IMR-90 (cell line): ENCODE results near the gene CAST. TPM values are rescaled to one million over a fixed set of nuclear protein-coding genes. Genes with fewer than 3 reads are reported as not detected.

Source experiments
- ATAC-seq: fragments of 200-7000 bp; cut with Tn5 transposase; 2 replicates; pipeline ENCODE4 v1.9.1; 2020; ENCODE audit warnings: low read depth, mild to moderate bottlenecking, moderate library complexity
- BruUV-seq: library from RNA; stranded (reverse); fragments of 400-500 nt; replicated peaks from 2 replicates; lab custom pipeline; 2021; lab: Mats Ljungman, UMichigan
- CTCF ChIA-PET: fragments of 300-600 bp; formaldehyde crosslinking; extraction: SDS; loops from one replicate; lab custom pipeline; 2021; ENCODE audit warnings: antibody characterized with exemption; lab: Yijun Ruan, JAX
- POLR2A ChIA-PET: fragments of 300-600 bp; sonication (Branson Sonifier 250); formaldehyde crosslinking; loops from one replicate; lab custom pipeline; 2022; ENCODE audit warnings: antibody characterized with exemption; ENCODE audit not compliant: unreplicated experiment; lab: Charles Lee
- DNase-seq: peaks from one replicate; pipeline ENCODE4 v3.0.0; 2013
- H2AFZ ChIP-seq: replicated peaks from 2 replicates; pipeline ENCODE3; 2013; ENCODE audit warnings: low read length, mild to moderate bottlenecking; ENCODE audit not compliant: poor library complexity
- H2AK5ac ChIP-seq: 2 replicates; pipeline ENCODE4 v1.6.1; 2013; ENCODE audit warnings: low read depth, low read length, inconsistent platforms
- H2AK9ac ChIP-seq: replicated peaks from 2 replicates; pipeline ENCODE3; 2013; ENCODE audit warnings: mild to moderate bottlenecking, low read depth, low read length, moderate library complexity; ENCODE audit not compliant: poor library complexity
- H2BK120ac ChIP-seq: 2 replicates; pipeline ENCODE4 v1.6.1; 2013; ENCODE audit warnings: low read depth, low read length, inconsistent platforms
- H2BK15ac ChIP-seq: 3 replicates; pipeline ENCODE4 v1.6.1; 2013; ENCODE audit warnings: low read depth, low read length, inconsistent platforms
- H2BK20ac ChIP-seq: 2 replicates; pipeline ENCODE4 v1.6.1; 2013; ENCODE audit warnings: low read depth, mild to moderate bottlenecking, inconsistent platforms, low read length, moderate library complexity
- H2BK5ac ChIP-seq: 2 replicates; pipeline ENCODE4 v1.6.1; 2013; ENCODE audit warnings: mild to moderate bottlenecking, low read depth, low read length, inconsistent platforms; ENCODE audit not compliant: poor library complexity, severe bottlenecking
- H3K14ac ChIP-seq: replicated peaks from 2 replicates; pipeline ENCODE4 v1.6.1; 2013; ENCODE audit warnings: low read depth, low read length, inconsistent platforms
- H3K18ac ChIP-seq: 2 replicates; pipeline ENCODE4 v1.6.1; 2013; ENCODE audit warnings: low read depth, low read length, control low read depth
- H3K23ac ChIP-seq: 2 replicates; pipeline ENCODE4 v1.6.1; 2013; ENCODE audit warnings: low read depth, low read length, inconsistent platforms
- H3K27ac ChIP-seq: 2 replicates; pipeline ENCODE4 v1.5.1; 2013; ENCODE audit warnings: mild to moderate bottlenecking, control low read depth, low read length; ENCODE audit not compliant: insufficient read depth
- H3K27me3 ChIP-seq: 2 replicates; pipeline ENCODE4 v1.6.1; 2013; ENCODE audit warnings: low read length; ENCODE audit not compliant: control insufficient read depth, insufficient read depth
- H3K36me3 ChIP-seq: 2 replicates; pipeline ENCODE4 v1.6.1; 2013; ENCODE audit warnings: low read length, mixed read lengths; ENCODE audit not compliant: control insufficient read depth, insufficient read depth
- H3K4ac ChIP-seq: 2 replicates; pipeline ENCODE4 v1.6.1; 2013; ENCODE audit warnings: low read depth, low read length, inconsistent platforms
- H3K4me1 ChIP-seq: 2 replicates; pipeline ENCODE4 v1.6.1; 2013; ENCODE audit warnings: low read length, mixed read lengths; ENCODE audit not compliant: control insufficient read depth, insufficient read depth
- H3K4me2 ChIP-seq: 2 replicates; pipeline ENCODE4 v1.6.1; 2013; ENCODE audit warnings: low read depth, mild to moderate bottlenecking, control low read depth, low read length, moderate library complexity
- H3K4me3 ChIP-seq: 2 replicates; pipeline ENCODE4 v1.5.1; 2013; ENCODE audit warnings: low read depth, mild to moderate bottlenecking, control low read depth, low read length, moderate library complexity; ENCODE audit not compliant: insufficient read depth
- H3K56ac ChIP-seq: 2 replicates; pipeline ENCODE4 v1.6.1; 2013; ENCODE audit warnings: low read length, inconsistent platforms; ENCODE audit not compliant: insufficient read depth; ENCODE audit errors: extremely low read depth
- H3K79me1 ChIP-seq, 2 experiments: 2 replicates each; pipeline ENCODE4 v1.6.1; 2013; ENCODE audit warnings: low read length in 2 of 2, inconsistent platforms in 1 of 2, low read depth in 1 of 2
- H3K9ac ChIP-seq: 2 replicates; pipeline ENCODE4 v1.6.1; 2013; ENCODE audit warnings: low read depth, low read length, control low read depth
- H3K9me1 ChIP-seq: 2 replicates; pipeline ENCODE4 v1.6.1; 2013; ENCODE audit warnings: low read length, inconsistent platforms; ENCODE audit not compliant: insufficient read depth
- H3K9me3 ChIP-seq: 2 replicates; pipeline ENCODE4 v1.6.1; 2013; ENCODE audit warnings: low read length; ENCODE audit not compliant: control insufficient read depth, insufficient read depth
- H4K20me1 ChIP-seq: 2 replicates; pipeline ENCODE4 v1.6.1; 2013; ENCODE audit warnings: low read length, inconsistent platforms; ENCODE audit not compliant: insufficient read depth
- H4K5ac ChIP-seq: 2 replicates; pipeline ENCODE4 v1.6.1; 2013; ENCODE audit warnings: mild to moderate bottlenecking, low read depth, low read length, control low read depth
- H4K8ac ChIP-seq, 2 experiments: 2 replicates each; pipeline ENCODE4 v1.6.1; 2013; ENCODE audit warnings: low read depth in 2 of 2, low read length in 2 of 2, control low read depth in 1 of 2, inconsistent platforms in 1 of 2
- H4K91ac ChIP-seq: 2 replicates; pipeline ENCODE4 v1.6.1; 2013; ENCODE audit warnings: low read depth, low read length, inconsistent platforms; ENCODE audit not compliant: insufficient read depth
- BHLHE40 ChIP-seq: fragments of 150-350 bp; IDR thresholded peaks from 2 replicates; pipeline ENCODE4 v1.6.1; 2016; ENCODE audit warnings: mild to moderate bottlenecking, low read depth, low read length
- CEBPB ChIP-seq: IDR thresholded peaks from 2 replicates; pipeline ENCODE4 v1.6.1; 2012; ENCODE audit warnings: low read depth, low read length, improper control_type of control experiment
- CHD1 ChIP-seq: IDR thresholded peaks from 2 replicates; pipeline ENCODE4 v1.6.1; 2012; ENCODE audit warnings: low read depth, low read length, improper control_type of control experiment
- FOS ChIP-seq: fragments of 150-350 bp; IDR thresholded peaks from 2 replicates; pipeline ENCODE4 v1.6.1; 2016; ENCODE audit warnings: low read depth, low read length
- MAZ ChIP-seq: IDR thresholded peaks from 2 replicates; pipeline ENCODE4 v1.6.1; 2012; ENCODE audit warnings: low read depth, mild to moderate bottlenecking, low read length, improper control_type of control experiment, moderate library complexity, borderline replicate concordance
- POLR2A ChIP-seq: IDR thresholded peaks from 2 replicates; pipeline ENCODE4 v1.6.1; 2012; ENCODE audit warnings: mild to moderate bottlenecking, low read depth, low read length
- WGBS, 2 experiments: methylation state at CpG; one replicate each; pipeline versions ENCODE4 v1.1.5 to v1.1.7; 2013; ENCODE audit warnings: missing lambda C conversion rate in 2 of 2; ENCODE audit not compliant: insufficient read length in 1 of 2; ENCODE audit errors: extremely low coverage in 2 of 2; 5-methylcytosine and 5-hydroxymethylcytosine counted together
- dilution Hi-C: fragments of 300-500 bp; cut with HindIII; formaldehyde crosslinking; loops from one replicate; pipeline ENCODE4 v1.14.3; 2018; ENCODE audit warnings: low sequenced_read_pairs; ENCODE audit not compliant: unreplicated experiment
- in situ Hi-C: fragments of 300-500 bp; cut with MboI; formaldehyde crosslinking; loops from 3 replicates; pipeline ENCODE4 v1.14.3; 2019; ENCODE audit warnings: low sequenced_read_pairs, inconsistent platforms, mixed read lengths
- intact Hi-C: fragments of 100-400 bp; cut with micrococcal nuclease; formaldehyde crosslinking; loops from 2 replicates; pipeline ENCODE4 v1.10.0; 2022
- polyA plus RNA-seq, 3 experiments: library from polyadenylated mRNA; depleted of rRNA; stranded (reverse); fragments of >200 nt; gene quantifications; 2 replicates each; pipeline ENCODE4 v1.2.3, GENCODE V29; 2012; ENCODE audit warnings: low replicate concordance in 1 of 3
- total RNA-seq: library from RNA; depleted of rRNA; stranded (reverse); fragments of >200 nt; gene quantifications from 2 replicates; pipeline ENCODE4 v1.2.3, GENCODE V29; 2012

The CAST gene
- total and polyA plus RNA-seq, 2 of the 4 experiments (the other 2 are of a cell fraction), result 91.3 to 128 TPM

DNA sequence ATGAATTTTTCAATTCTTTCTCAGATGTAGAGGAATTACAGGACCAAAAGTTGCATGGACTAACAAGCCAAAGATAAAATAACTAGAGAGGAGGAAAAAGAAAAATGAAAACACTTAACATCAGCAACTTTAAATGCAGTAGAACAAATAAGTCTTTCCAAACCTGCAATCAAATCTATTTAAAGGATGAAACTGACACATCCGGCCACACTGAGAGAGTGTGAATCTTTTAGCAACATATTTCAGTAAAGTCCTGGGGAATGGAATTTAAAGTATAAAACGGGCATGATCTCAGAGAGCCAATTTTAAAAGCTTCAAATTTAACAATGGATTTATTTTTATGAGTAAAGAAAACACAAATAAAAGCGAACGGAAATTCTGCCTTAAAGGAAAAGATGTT, 17.1 kb downstream of the CAST start:
- H2BK120ac ChIP-seq, result no peak overlapping the region
- POLR2A ChIA-PET, result no interaction called here
- no CpG with 5 or more reads among the region's 4 CpGs for WGBS, 2 experiments
- H2BK20ac ChIP-seq, result no peak overlapping the region
- H3K4me1 ChIP-seq, result peaks cover 4% of the 10 kb centered on the region
- dilution Hi-C loops, result no loop called here
- H3K27ac ChIP-seq, result no peak overlapping the region
- TF ChIP-seq CHD1 (no peak), CEBPB (no peak), FOS (no peak), POLR2A (no peak), BHLHE40 (no peak), MAZ (no peak)
- H3K23ac ChIP-seq, result no peak overlapping the region
- no peak overlapping the region for H4K5ac ChIP-seq
- DNase-seq (no peak), ATAC-seq (no peak)
- no peaks in the 10 kb centered on the region for H3K9me3 ChIP-seq
- CTCF ChIA-PET, result no interaction called here
- H3K9me1 ChIP-seq, result peaks cover 7% of the 10 kb centered on the region; the same call in 1 of the 2 replicates
- no peak overlapping the region for H2AK5ac ChIP-seq
- no peak overlapping the region for H4K91ac ChIP-seq
- intact Hi-C loops, result no loop called here
- no peak overlapping the region for H2BK15ac ChIP-seq
- H3K9ac ChIP-seq, result no peak overlapping the region
- no TSS peak for BruUV-seq
- peaks cover 3% of the 10 kb centered on the region; the same call in 1 of the 2 replicates for H3K36me3 ChIP-seq
- no peaks in the 10 kb centered on the region for H3K27me3 ChIP-seq
- no peak overlapping the region for H3K4me2 ChIP-seq
- H3K18ac ChIP-seq, result no peak overlapping the region
- H2AK9ac ChIP-seq, result no peak overlapping the region
- H4K20me1 ChIP-seq, result peaks cover 13% of the 10 kb centered on the region
- H3K14ac ChIP-seq, result no peak overlapping the region
- no peak overlapping the region for H3K4ac ChIP-seq
- H3K56ac ChIP-seq, result no peak overlapping the region
- no peak overlapping the region for H4K8ac ChIP-seq
- in situ Hi-C loops, result no loop called here
- H2BK5ac ChIP-seq, result no peak overlapping the region
- H3K79me1 ChIP-seq, result peaks cover 27 to 45% of the 10 kb centered on the region in 2 experiments
- no peak overlapping the region for H2AFZ ChIP-seq
- H3K4me3 ChIP-seq, result no peak overlapping the region
